ENCODE results near the gene ZNF835.

The ZNF835 gene

DNA sequence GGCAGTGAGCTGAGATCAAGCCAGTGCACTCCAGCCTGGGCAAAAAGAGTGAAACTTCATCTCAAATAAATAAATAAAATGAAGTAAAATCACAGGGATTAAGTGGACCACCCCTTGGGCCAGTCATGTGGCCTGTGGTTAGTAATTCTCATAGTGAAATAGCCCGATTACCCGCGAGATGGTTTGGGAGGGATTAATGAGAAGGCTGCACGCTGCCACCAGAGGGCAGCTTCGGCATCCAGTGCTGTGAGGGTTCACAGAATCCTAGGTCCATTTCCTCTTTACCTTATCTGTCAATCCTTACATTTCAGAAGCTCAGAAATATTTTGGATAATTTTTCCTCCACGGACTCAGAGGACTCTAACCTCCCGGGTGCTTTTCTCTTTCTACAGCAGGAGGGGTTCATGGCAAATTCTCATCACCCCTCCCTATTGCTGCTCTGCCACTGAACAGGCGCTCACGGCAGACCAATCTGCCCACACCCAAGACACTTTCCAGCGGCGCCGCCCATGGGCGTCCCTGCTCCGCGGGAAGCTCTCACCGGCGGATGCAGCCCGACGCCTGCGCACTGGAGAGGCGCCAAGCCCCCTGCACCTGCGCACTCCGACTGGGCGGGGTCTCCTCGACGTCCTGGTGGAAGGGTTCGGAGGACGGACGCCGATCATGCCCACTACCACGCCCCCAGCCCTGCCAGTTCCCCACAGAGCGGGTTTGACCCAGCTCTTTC is 11.0 kb downstream of the ZNF835 start:
- DNase-seq, result no peak

DNA sequence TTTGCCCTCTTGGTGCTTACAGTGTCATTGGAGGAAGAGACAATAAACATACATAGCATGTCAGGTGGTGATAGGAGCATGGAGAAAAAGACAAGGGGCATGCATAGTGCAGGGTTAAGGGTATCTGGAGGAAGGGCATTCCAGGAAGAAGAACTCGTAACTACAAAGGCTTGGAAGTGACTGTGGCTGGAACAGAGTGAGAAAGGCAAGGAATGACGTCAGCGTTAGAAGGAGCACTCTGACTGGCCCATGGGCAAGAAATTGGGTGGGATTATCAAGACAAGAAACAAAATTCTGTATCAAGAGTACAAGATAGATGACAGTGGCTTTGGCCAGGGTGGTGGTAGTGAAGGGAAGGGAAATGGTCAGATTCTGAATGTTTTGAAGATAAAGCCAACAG is 17.4 kb downstream of the ZNF835 start:
- DNase-seq, result no peak

DNA sequence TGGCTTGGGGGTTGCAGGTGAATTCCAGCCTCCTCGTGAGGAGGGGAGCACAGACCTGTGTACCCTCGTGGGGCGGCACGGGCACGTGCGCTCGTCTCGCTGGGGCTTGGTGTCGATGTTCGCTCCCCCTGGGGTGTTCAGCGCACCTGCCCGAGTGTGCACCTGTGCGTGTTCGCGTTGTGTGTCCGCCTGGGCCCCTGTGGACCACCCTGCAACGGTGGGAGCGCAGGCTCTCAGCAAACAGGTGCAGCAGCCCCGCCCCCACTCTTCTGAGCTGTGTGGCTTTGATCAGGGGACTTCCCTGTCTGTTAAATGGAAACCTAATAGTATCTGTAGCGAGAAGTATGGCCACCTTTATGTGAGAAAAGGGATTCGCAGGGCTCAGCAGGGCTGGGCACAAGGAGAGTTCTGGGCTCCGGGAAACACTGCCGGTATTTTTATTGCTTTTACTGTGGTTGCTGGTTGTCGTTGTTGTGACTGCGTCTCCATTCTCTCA is 28.0 kb downstream of the ZNF835 start:
- no peak for DNase-seq

DNA sequence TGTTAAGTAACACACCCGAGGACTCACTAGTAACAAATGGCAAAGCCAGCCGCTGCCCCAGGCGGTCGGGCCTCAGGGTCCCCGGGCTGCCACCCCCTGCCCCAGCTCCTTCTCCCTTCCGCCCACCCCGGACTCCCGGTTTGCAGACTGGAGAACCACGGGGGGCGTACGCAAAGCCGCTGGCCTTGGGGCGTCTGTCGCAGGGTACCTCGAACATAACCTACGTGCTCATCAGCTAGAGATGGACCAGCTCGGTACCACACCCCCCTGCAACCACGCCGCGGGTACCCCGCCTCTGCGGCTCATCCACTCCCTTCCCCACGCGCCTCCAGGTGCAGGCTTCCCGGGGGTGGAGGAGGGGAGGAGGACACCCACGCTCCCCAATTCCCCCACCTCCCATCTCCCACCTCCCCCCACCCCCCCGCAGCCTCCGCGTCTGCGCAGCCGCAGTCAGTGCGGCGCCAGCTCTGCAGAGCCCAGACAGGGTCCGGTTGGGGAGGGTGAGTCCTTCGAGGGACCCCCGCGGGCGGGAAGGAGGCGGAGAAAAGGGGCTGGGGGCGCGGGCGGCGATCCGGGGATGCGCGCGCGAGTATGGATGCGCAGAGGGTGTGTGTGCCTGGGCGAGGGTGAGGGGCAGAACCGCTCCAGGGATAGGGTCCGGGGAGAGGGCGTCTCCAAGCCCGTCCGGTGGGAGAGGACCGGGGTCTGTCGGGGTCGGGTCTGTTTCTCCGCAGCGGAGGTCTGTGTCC is 28.7 kb downstream of the ZNF835 start, which contains the start of gene SMIM17:
Gene SMIM17, plus strand, starts transcription at position 449 of the 749 bp plus-strand sequence. CDS start 2,509 bp downstream, outside the sequence.
- no peak for DNase-seq

DNA sequence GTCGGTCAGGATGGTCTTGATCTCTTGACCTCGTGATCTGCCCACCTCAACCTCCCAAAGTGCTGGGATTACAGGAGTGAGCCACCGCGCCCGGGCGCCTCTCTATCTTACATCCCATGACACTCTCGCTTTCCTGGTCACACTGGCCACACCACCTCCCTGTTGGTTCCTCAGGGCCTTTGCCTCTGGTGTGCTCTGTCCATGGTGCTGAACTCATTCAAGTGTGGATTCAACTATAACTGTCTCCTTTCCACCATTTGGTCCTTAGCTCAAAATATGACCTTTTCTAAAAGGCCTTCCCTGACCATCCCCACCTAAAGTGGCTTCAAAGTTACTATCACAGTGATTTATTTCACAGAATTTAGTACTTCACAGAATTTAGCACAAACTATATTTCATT is 32.3 kb downstream of the ZNF835 start:
- DNase-seq, result no peak

DNA sequence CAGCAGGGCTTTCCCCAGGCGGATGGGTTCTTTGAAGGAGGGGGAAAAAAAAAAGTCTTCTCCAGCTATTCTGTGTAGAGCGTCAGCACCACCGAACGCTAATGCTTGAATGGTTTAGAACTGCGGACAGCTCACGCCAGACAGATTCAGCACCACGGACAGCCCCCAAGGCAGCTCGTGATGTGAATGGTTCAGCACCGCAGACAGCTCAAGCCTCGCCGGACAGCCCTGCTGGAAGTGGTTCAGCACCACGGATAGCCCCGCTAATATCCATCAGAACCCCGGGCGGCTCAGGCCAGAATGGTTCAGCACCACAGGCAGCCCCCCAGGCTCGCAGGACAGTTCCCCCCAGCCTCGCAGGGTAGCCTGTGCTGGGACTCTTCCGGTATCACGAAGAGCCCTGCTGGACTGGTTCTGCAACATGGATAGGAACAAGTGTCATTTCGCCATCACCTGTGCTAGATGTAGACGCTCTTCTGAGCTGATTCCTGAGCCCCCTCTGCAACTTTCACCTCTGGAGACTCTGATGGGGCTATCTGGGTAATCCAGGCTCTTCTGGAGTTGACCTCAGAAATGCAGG is 33.5 kb downstream of the ZNF835 start:
- peak; percentile 34 for DNase-seq

DNA sequence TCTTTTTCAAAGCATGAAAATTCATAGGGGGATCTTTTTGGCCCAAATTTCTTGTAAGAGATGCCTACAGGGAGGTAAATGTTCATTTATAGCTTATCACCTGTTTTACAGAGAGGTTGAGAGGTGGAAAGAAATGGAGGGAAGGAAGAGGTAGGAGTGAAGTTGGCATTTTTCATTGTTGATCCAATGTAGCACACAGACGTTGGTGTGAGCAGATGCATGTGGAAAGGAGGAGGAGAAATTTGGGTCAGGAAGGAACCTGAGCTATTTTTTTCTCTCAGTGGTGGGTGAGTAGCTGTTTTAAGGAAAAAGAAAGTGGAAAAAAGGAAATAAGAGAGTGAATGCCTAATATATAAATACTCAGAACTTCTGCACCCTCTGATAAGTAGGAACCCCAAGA is 38.5 kb downstream of the ZNF835 start:
- no peak for DNase-seq

DNA sequence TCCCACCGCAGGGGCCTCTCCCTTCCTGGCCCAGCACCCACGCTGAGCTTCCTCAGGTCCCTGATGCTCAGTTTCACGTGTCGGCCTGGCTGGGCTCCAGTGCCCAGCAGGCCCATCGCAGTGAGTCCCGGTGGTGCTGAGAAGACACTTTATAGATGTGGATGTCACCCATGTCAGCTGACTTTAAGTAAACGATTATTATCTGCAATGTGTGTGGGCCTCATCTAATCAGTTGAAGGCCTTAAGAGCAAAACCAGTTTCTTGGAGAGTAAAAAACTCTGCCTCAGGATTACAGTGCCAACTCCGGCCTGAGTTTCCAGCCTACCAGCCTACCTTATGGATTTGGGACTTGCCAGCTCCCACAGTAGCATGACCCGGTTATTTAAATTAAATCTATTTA is 45.8 kb downstream of the ZNF835 start:
- DNase-seq, result no peak

DNA sequence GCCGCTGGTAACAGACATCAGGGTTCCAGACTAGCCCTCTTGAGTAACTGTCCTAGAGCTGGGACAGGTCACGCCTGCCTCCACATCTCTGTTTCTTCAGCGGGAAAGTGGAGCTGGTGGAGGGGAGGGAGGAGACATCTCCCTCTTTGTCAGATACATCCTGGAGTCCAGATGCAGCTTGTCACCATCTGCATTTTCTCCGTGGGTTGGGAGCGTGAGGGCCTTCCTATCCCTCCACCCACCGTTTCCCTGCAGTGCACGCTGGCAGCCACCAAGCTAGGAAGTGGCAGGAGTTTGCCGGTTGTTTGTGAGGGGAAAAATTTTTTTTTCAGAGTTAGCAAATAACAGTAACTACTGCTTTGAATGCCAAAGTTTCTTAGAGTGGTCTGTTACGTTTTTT is 48.6 kb downstream of the ZNF835 start:
- no peak for DNase-seq

DNA sequence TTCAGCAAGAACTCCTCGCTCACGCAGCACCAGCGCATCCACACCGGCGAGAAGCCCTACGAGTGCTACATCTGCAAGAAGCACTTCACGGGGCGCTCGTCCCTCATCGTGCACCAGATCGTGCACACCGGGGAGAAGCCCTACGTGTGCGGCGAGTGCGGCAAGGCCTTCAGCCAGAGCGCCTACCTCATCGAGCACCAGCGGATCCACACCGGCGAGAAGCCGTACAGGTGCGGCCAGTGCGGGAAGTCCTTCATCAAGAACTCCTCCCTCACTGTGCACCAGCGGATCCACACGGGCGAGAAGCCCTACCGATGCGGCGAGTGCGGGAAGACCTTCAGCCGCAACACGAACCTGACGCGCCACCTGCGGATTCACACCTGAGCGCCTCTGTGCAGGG is 49.2 kb downstream of the ZNF835 start:
- no peak for DNase-seq

DNA sequence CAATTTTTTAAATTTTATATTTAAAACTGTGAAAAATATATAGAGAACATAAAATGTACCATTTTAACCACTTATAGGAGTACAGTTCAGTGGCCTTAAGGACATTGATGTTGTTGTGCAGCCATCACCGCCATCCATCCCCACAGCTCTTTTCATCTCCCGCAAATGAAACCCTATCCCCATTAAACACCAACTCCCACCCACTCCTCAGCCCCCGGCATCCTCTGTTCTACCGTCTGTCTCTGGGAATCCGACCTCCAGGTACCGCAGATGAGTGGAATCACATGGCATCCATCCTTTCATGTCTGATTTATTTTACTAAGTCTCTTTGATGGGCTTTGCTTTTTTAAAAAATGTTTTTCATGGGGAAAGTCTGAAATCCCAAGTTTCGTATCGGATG is 52.4 kb downstream of the ZNF835 start:
- DNase-seq, result no peak

DNA sequence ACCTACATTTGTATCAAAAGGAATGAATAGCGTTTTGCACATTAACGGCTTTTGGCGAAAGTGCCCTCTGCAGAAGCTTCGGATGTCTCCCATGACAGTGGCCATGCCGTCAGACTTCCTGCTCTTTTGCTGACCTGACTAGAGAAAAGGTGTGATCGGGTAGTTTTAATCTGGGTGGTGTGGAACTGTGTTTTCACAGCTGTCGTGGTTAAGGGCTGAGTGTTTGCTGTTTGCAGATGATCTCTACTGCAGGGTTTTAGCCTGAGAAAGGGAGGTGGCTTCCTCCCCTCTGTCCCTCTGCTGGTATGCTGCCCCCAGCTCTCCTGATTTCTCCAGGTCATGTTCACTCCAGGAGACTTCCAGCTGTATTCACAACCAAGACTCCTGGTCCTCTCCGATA is 54.0 kb downstream of the ZNF835 start:
- no peak for DNase-seq

DNA sequence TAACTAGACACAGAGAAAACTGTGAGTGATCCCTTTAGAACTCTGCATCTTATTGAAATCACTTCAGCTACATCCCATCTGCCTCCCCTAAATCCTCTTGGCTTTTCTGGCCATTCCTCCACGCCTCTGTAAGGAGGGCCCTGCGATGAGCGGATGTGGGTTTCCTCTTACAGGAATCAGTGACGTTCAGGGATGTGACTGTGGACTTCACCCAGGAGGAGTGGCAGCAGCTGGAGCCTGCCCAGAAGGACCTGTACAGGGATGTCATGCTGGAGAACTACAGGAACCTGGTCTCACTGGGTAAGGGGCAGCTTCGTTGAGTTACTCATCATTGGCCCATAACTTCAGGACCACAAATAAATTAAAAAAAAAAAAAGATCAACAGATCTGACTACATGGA is 57.9 kb downstream of the ZNF835 start:
- DNase-seq, result no peak

DNA sequence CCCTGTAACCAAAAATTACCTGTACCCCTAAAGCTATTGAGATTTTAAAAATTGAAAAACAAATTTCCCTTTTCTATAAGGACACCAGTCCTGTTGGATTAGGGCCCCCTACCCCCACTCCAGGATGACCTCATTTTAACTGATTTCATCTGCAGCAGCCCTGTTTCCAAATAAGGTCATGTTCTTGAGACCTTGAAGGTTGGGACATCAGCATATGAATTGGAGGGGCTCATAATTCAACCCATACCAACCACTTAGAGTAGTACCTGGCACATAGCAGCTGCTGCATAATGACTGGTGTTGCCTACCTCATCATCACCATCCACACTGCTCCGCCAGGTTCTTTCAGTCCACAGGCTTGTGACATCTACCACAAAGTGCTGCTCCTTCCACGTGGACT is 58.8 kb downstream of the ZNF835 start:
- no peak for DNase-seq
